GM19395 (cell line): ENCODE results near the gene NRF1.

Source experiments
- ATAC-seq: cut with Tn5 transposase; IDR thresholded peaks from one replicate; pipeline ENCODE4 v1.9.1; 2021; ENCODE audit warnings: mild to moderate bottlenecking, moderate library complexity; ENCODE audit not compliant: unreplicated experiment

The NRF1 gene

DNA sequence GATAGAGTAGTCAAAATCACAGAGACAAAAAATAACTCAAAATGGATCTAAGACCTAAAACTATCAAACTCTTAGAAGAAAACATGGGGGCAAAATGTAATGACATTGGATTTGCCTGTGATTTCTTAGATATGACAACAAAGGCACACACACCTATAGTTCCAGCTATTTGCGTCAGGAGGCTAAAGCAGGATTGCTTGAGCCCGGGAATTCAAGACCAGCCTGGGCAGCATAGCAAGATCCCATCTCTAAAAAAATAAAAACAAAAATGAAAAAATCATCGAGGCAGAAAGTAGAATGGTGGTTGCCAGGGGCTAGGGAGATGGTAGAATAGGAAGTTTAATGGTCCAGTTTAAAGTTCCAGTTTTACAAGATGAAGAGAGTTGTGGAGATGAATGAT lies 113.3 kb downstream of the NRF1 start:
- ATAC-seq: no peak

DNA sequence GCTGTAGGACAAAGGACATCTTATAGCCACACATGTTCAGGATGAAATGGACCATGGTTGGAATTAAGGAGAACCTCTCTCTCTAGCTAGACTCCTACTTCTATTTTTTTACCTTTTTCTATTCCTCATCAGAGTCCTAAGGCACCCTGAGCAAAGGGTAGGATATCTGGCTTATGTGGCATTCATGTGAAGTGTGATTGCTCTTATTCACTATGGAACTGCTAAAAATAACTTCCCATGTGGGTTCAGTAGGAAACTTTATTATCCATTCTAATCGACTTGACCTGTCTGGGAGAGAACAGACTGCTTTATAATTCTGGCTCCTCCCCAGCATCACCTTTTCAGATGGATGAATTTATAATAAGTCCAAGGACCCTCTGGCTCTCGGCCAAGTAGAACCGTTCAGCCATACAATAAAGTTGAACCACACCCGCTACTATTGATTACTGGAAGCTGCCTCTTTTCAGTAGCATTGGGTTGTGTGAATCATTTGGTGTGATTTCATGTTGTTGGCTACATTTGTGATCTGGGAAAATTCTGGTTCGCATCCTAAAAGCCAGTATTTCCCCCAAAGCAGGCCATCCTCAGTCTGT lies 117.5 kb downstream of the NRF1 start:
- no peak for ATAC-seq

DNA sequence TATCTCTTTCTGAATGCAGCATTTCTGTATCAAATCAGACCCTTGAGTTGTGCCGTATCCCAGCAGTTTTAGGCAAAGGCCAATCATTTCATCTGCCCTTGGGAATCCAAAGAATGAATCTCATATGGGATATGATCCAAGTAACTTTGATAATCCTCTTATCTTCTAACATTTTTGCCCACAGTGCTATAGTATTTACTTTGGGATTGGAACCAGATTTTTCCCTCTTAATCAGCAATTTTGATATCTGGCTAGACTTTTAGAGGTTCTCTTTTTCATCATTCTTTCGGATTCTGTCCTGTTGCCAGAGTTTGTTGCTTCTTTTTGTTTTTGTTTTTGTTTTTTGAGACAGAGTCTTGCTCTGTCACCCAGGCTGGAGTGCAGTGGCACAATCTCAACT lies 118.0 kb downstream of the NRF1 start:
- ATAC-seq: no peak

DNA sequence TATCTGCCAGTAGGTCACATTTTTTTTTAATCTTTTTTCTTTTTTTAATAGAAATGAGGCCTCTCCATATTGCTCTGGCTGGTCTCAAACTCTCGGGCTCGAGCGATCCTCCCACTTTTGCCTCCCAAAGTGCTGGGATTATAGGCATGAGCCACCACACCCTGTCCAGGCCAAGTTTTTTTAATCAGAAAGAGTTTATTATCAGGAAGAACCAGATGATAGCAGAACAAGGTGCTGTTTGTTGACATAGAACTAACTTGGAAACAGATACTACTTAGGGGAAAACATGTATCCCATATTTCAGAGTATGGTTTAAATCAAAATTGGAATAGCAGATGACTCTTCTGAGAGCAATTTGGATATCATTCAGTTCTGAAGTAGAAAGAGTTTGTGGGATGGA lies 118.6 kb downstream of the NRF1 start:
- ATAC-seq: no peak

DNA sequence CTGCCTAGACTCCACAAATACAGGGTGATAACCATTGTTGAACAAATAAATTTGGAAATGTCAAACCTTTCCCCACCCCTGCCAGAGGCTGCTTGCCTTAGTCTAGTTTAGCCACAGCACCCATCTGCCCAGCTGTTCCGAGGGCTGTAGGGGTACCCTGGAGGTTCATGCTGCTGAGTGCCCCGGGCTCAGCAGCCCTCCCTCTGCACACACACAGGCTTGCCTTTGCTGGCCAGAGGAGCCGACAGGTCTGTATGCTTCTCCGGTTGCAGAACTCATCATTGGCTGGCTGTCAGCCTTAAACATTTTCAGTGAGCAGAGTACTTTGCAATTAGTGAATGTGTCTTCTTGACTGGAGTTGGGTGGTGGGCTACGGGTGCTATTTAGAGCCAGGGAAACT lies 122.9 kb downstream of the NRF1 start:
- no peak for ATAC-seq

DNA sequence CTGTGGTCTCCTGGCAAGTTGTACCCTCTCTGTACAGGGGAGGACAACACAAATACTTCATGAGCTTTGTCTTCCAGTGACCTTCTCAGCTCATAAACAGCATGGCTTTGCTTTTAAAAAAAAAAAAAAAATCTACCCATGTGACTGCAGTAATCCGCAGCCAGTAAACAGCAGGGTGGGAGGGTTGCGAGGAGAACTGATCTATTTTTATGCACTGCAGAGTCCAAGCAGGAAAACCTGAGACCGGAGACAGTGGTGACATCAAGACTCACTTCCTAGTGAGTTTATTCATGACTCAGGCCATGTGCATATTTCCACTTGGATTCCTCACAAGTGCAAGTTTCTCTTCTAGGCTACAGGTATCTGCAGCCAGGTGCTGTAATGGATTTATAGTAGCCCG lies 127.9 kb downstream of the NRF1 start:
- ATAC-seq: no peak

DNA sequence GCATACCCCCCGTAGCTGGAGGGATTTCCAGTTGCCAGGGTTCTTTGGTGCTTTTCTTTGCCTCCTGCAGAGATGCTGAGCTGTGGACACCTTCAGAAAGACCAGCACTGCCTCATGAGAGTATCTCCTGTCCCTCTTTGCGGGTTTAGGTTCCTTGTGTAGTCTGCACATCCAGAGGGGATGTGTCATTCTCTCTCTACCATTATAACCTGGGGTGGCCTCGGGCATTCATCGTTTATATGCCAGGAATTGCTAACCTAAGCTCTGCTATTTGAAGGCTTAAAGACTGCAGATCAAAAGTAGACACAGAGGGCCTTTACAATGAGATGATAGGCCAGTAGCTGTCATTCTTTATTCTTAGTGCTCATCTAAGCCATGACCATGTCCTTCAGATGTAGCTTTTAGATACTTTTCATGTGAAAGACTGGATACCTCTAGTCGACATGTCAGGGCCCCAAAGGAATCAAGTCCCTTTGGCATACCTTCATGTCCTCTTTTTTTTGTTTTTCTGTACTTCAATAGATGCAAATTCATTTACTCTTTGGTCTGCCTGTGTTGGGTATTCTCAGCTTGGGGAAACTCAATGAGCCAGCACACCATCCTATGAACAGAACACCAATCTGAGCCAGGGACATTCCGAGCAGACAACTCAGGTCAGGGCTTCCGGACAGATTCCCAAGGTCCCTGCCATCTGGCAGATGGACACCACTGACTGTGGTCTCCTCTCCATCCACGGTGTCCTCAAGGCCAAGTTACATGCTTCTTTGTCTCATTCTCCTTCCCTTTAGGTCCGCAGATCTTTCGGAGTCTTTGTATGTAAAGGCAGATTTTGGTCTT lies 129.3 kb downstream of the NRF1 start:
- ATAC-seq: no peak

DNA sequence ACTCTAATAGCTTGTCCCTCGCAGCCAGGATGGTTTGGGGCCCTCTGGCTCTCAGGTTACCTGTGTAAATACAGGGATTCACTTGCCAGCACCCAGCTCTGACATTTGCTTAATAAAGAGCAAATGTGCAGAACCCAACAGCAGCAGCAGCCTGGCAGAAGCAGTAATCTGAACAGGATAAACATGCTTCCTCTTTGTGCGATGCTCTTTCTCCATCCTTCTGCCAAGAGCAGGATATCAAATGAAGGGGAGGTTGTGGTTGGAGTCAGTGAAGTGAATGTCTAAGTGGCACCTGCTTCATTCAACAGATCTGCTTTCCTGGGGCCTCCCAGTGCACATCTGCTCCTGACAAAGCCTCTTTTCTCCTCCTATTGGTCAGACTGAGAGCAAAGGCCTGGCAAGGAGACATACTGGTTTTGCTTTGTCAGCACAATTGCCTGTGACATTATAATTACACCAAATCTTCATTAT lies 130.3 kb downstream of the NRF1 start:
- no peak for ATAC-seq

DNA sequence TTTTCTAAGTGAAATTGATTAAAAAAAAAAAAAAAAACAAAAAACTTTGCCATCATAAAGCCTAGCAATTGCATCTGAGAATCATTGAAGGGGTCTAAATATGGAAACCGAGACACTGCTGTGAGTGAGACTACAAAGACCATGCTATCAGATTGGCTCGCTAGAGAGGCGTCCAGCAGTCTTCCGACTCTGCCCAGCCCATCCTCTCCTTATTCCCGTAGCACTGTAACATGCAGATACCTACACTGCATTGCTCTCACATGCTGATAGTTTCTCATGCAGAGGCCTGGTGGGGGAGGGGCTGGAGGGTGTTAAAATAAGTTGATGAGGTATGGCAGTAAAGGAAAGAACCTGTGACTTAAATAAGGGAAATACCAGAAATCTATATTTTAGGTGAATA lies 130.7 kb downstream of the NRF1 start:
- ATAC-seq: no peak

DNA sequence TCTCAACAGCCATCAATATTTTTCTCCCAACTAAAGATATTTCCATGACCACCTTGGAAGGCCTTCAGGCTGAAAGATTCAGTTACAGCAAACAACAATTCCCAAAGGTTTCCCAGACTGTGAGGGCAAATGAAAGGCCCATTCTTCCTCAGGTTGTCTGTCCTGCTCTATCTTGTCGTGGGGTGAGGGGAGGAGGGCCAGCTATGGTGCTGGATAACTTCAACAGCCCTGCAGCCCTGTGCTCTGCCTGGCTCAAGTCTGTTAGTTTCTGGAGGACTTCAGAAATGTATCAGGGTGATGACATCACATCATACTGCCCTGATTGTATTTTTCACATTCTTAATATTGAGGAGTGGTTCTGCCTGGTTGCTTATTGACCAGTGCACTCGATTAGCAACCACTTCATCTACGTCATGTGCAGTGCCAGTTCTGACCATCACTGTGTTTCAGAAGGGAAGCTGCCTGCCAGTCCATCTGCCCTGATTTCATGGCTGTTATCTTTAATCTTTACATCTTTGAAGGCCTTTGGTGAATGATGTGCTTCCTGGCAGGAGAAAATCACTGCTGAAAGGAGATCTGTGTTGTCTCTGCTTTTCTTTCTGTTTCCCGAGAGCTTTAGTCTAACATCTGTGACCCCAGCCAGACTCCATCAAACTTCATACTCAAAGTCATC lies 135.5 kb downstream of the NRF1 start:
- no peak for ATAC-seq

DNA sequence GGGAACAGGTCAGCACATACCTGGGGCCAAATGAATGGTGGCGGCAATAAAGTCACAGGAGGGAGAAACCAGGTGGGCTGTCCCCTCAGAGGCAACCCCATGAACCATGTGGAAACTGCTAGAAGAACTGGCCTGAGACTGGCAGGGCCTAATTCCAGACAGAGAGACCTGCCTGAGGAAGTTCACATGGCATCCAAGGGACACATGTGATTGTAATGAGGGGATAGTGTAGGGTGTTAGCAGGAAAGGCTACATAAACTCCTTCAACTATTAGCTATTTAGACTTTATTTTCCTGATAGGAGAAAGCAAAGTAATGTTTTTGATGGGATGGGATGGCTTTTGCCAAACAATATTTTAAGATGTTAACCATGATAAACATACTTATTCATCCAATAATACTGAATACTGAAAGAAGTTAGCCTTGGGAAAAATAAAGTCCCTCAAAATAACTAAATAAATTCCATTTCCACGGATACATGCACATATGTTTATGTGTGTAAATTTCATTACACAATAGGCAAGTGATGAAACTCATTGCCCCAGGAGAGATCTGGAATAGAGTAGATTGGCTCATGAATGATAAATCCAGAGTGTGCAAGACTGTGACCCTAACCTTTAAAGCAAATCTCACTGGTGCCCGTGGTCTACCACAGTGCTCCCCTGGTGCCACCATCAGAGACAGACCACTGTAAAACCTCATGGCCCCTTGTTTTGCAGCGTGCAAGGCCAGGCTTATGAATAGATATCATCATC lies 137.0 kb downstream of the NRF1 start:
- ATAC-seq: no peak

DNA sequence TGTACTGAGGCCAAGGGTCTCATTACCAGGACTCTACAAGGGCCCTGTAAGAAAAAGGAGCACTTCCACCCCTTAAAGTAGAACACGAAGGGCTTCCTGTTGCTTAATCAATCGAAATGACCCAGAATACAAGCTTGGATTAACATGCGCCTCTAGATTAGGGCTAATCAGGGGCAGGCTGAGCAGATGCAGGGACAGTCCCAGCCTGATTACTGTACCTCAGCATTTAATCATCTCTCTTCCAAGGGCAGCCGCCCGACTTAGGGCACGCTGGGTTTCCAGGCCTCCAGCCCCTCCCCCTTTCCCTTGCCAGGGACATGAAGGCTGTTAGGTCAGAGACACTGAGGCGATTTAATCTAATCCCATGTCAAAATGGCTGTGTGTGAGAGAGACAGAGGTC lies 138.6 kb downstream of the NRF1 start:
- ATAC-seq: no peak

DNA sequence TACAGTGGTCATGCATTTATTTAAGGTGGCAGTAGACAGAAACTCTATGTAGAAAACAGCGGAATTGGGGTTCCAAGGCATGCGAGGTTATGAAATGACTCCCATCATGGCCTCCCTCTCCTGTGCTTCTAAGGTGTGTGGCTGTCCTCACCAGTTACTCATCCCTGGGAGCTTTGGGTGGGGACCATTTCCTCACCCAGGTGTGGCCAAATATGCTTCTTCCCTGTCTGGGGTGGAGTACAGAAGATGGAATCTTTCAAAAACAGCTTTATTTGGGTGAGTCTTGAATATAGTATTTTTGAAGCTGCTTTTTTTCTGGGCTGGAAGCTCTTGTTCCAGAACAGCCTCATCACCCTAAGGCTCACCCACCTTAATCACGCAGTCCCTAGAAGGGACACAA lies 139.0 kb downstream of the NRF1 start:
- ATAC-seq: no peak

DNA sequence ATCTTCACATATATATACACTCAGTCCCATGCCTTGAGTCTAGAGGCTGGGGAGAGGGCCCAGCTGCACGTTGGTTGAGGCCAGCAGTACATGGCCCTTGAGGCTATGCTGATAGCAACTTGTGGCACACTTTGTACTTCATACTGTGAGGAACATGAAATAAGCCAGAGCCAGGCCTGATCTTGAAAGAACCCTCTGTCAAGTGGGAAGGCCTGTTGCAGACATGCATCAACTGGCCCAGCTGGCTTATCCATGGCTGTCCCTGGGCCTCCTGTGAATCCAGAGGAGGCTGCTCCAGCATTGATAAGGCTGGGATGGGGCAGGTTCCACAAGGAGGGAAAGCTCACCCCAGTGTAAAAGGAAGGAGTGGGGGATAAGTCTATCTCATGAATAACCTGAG lies 140.4 kb downstream of the NRF1 start:
- no peak for ATAC-seq

DNA sequence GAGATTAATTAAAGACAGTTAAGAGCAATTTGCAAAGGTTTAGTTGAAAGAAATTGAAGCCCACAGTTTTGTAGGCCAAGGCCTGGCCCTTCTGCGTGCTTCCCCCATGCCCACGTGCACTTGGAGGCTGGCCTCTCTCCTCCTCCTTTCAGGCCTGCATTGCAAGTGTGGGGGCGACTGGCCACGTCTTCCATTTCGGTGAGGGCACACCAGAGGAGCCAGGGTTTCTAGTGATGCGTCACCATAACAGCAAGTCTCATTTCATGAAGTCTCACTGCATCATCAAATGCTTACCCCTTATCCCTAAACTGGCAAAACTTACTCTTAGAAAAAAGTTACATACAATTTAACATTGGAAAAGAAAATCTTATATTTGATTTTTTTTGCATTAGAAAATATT lies 141.2 kb downstream of the NRF1 start:
- no peak for ATAC-seq

DNA sequence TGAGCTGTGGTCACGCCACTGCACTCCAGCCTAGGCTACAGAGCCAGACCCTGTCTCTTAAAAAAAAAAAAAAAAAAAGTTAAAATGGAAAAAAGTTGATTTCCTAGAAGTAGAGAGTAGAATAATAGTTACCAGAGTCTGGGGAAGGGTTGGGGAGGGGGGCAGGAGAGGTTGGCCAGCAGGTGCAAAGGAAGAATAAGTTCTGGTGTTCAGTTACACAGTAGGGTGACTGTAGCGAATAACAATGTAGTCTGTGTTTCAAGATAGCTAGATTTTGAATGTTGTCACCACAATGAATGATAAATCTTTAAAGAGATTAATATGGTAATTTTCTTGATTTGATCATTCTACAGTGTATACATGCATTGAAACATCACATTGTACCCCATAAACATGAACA lies 142.9 kb downstream of the NRF1 start:
- ATAC-seq: no peak

DNA sequence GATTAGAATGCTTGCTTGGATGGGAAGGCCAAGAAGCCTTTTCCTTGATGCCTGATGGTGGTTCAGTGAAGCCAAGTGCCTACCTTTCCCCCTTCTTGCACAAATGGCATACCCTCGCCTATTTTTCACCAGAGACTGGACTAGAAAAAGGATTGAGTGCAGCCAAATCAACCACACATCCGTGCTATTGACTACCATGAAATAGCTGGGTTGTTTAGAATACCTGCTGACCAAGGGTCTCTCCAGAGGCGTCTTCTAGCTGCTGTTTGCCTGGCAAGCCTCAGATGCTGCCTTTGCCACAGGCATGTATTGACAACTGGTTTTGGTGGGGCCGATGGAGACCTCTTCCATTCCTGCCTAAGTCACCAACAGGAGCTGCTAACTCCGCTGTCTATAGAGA lies 146.5 kb downstream of the NRF1 start:
- no peak for ATAC-seq

DNA sequence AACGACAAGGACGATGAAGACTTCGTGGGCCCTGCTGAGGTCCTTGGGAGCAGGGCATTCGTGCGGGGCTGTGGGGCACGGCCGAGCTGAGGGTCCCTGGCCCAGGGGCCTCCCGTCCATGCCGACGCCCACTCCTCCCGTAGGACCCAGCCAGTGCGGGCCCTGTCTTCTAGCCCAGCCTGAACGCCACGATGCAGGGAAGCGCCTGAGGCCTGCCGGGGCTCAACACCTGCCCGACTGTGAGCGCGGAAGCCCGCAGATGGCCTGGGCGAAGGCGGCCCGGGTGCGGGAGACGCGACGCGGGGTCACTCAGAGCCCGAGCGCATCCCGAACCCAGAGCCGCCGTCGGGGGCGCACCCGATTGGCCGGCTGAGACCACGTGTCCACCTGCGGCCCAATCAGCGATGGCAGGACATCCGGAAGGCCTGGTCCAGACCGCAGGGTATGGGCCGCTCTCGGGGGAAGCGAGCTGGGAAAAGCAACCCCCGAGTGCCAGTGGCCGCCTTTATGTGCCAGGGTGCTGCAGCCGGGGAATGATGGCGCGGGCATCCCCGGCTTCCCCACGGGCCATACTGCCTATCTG lies 151.0 kb downstream of the NRF1 start:
- ATAC-seq: no peak

DNA sequence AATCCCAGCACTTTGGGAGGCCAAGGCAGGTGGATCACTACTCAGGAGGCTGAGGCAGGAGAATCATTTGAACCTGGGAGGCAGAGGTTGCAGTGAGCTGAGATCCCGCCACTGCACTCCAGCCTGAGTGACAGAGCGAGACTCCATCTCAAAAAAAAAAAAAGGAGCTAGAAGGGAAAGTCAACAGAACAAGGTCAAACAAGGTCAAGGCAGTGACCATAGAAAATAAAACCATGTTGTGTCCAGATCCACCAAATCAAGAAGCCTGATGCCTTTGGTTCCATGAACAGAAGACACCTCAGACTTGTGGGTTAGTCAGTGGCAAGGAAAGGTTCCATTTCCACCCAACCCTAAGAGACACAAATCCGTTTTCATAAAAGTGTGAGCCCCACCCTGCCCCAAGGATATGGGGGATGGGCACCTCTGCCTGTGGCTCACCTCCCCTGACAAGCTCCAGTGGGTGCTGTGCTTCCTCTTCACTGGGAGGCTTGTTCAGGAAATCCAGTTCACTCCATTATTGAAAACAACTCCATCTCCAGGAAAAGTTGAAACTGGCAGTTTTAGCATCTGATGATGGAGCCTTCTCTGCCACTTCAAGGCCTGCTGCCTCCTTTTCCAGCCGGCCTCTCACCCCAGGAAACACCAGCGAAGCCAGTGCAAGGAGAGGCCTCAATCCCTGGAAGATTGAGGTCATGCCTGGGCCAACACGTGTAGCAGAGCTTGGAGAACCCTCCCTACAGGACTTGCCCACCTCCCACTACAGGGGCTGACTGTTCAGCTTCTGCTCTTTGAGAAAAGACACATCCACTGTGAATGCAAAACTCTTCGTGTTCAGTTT lies 152.9 kb downstream of the NRF1 start:
- no peak for ATAC-seq

DNA sequence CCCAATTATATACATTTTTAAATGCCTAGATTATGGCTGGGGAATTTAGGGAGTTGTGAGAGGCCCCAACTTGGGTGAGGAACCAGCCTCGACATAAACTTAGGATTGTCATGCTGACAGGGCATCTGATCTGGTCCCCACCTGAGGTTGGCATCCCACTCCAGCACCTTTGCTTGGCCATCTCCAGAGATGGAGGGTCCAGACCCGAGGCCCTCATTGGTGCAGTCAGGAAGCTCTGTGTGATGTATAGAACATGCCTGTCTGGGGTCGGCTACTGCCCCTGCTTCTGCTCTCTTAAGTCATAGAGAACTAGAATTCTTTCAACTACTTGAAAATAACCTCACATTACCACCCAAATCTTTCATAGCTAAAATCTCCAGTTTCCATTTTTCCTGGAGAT lies 153.8 kb downstream of the NRF1 start:
- ATAC-seq: no peak
